AG10803 (cell line): ENCODE measurements around the gene MRNIP.

Source experiments
- DNase-seq: peaks from one replicate; pipeline ENCODE4 v3.0.0; 2010; ENCODE audit warnings: low read depth
- H3K4me3 ChIP-seq: 2 replicates; pipeline ENCODE4 v1.5.1; 2011; ENCODE audit warnings: mild to moderate bottlenecking, low read length, control low read depth
- TF ChIP-seq, protein P1 (sequence below): conservative IDR thresholded peaks from 2 replicates; pipeline ENCODE4 v1.5.1; 2011; ENCODE audit warnings: mild to moderate bottlenecking, low read length, control low read depth, inconsistent platforms

MRNIP gene

GRCh38 chr5:179860301-179860700 lies 1.7 kb upstream of the MRNIP start:
- H3K4me3 ChIP-seq = peak overlapping the region; percentile 91; the same call in 1 of the 2 replicates
- TF ChIP-seq, protein P1, sequence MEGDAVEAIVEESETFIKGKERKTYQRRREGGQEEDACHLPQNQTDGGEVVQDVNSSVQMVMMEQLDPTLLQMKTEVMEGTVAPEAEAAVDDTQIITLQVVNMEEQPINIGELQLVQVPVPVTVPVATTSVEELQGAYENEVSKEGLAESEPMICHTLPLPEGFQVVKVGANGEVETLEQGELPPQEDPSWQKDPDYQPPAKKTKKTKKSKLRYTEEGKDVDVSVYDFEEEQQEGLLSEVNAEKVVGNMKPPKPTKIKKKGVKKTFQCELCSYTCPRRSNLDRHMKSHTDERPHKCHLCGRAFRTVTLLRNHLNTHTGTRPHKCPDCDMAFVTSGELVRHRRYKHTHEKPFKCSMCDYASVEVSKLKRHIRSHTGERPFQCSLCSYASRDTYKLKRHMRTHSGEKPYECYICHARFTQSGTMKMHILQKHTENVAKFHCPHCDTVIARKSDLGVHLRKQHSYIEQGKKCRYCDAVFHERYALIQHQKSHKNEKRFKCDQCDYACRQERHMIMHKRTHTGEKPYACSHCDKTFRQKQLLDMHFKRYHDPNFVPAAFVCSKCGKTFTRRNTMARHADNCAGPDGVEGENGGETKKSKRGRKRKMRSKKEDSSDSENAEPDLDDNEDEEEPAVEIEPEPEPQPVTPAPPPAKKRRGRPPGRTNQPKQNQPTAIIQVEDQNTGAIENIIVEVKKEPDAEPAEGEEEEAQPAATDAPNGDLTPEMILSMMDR = no peak
- no peak for DNase-seq

DNA sequence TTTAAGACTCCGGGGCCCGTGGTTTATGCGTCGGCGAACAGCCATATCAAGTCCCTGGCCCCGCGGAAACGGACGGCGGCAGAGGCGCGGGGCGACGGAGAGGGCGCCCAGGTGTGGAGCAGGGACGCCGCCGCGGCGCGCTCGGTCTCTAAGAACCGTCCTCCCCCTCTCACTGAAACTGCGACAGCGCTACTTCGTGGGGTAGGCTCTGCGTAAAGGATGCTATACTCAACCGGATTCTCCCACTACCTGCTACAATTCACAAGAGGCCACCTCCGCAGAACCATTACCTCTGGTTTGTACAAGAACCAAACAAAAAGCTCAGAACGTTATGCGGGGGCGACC lies 404 bp downstream of the MRNIP start:
- no peak for DNase-seq

GRCh38 chr5:179854356-179854755 lies 4.3 kb downstream of the MRNIP start:
- TF ChIP-seq, protein P1 = no peak
- no peak overlapping the region for H3K4me3 ChIP-seq
- no peak for DNase-seq

More for the DNA sequence above, 404 bp downstream of the MRNIP start:
- TF ChIP-seq, protein P1 = no peak
- H3K4me3 ChIP-seq = peak overlapping the region; percentile 91

DNA sequence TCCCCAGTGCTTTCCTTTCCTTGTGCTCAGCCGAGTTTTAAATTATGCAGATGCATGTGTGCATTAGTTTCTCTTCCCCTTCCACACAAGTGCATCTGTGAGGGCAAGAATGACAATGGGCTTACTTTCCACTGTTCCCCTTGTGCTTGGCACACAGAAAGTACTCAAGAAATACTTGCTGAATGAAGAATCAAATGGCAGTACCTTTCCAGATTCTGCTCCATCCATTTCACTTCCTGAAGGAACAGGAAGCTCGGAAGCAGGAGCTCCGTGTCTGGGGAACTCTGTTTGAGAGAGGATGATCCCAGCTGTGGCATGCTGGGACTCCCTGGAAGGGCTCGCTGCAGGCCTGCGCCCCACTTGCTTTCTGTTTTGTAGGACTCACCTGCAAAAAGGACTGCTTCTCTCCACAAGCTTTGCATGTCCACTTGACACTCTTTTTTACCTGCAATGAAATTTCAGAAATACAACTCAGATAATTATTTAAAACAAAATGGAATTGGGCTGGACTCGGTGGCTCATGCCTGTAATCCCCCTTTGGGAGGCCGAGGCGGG lies 5.5 kb downstream of the MRNIP start:
- H3K4me3 ChIP-seq = no peak overlapping the region
- TF ChIP-seq, protein P1 = no peak
- DNase-seq = no peak

- TF ChIP-seq, protein P1 = no peak
- DNase-seq = no peak
- no peak overlapping the region for H3K4me3 ChIP-seq
These were observed 17.0 kb downstream of the MRNIP start for GRCh38 chr5:179841621-179842020.

- TF ChIP-seq, protein P1 = no peak
- no peak for DNase-seq
- no peak overlapping the region for H3K4me3 ChIP-seq
These were observed 17.9 kb downstream of the MRNIP start for GRCh38 chr5:179840766-179841165.

- no peak for DNase-seq
- TF ChIP-seq, protein P1 = no peak
- H3K4me3 ChIP-seq = no peak overlapping the region
These were observed 18.3 kb downstream of the MRNIP start for GRCh38 chr5:179840321-179840720.
